Natural killer cell treated with Interleukin-12 subunit alpha and Interleukin-12 subunit beta and Interleukin-15 and Interleukin-18, amount 100 ng/mL, for 72 hours (primary cell): ENCODE data around the gene CASQ2. TPM values are rescaled to one million over a fixed set of nuclear protein-coding genes. Genes with fewer than 3 reads are reported as not detected.
A peak's percentile ranks its signal among the peaks of the same experiment; 100 is the strongest.

Experiments
- ATAC-seq, 2 donors: fragments of 150-1000 bp; cut with Tn5 transposase in 1 of 2; sonication (Bioruptor Pico), chemical (Tn5 transposase) in 1 of 2; 2 replicates each; pipeline ENCODE4 v1.10.0; 2021
- DNase-seq: peaks from one replicate; pipeline ENCODE4 v3.0.0; 2022; ENCODE audit warnings: low spot score
- H3K27ac Mint-ChIP-seq, 2 donors: 1 replicate in 1 of 2; 2 replicates in 1 of 2; pipeline ENCODE4 v1.8.0; 2022; ENCODE audit warnings: mixed read lengths in 2 of 2, mild to moderate bottlenecking in 1 of 2, moderate library complexity in 1 of 2
- H3K27me3 Mint-ChIP-seq, 2 donors: 1 replicate in 1 of 2; 2 replicates in 1 of 2; pipeline ENCODE4 v1.8.0; 2022; ENCODE audit warnings: mixed read lengths in 2 of 2
- H3K36me3 Mint-ChIP-seq: one replicate; pipeline ENCODE4 v1.8.0; 2022; ENCODE audit warnings: mixed read lengths
- H3K4me1 Mint-ChIP-seq, 2 donors: 1 replicate in 1 of 2; 2 replicates in 1 of 2; pipeline ENCODE4 v1.8.0; 2022; ENCODE audit warnings: low read depth in 2 of 2, mixed read lengths in 2 of 2, mild to moderate bottlenecking in 1 of 2
- H3K4me3 Mint-ChIP-seq: one replicate; pipeline ENCODE4 v1.8.0; 2022; ENCODE audit warnings: mixed read lengths
- H3K9me3 Mint-ChIP-seq: 2 replicates; pipeline ENCODE4 v1.8.0; 2022; ENCODE audit warnings: mixed read lengths
- total RNA-seq, 2 donors: library from RNA; stranded (reverse); gene quantifications; one replicate each; pipeline ENCODE4 v1.2.3, GENCODE V29; 2022

CASQ2 gene
- total RNA-seq, 2 donors from 2014 or later = not detected

GRCh38 chr1:115712911-115713609 is 55.5 kb downstream of the CASQ2 start:
- Mint-ChIP-seq H3K9me3 (no peaks in the 10 kb centered on the region), H3K27me3 (peaks cover 14 to 21% of the 10 kb centered on the region in 2 donors), H3K4me3 (no peak overlapping the region), H3K4me1 (no peaks in the 10 kb centered on the region), H3K36me3 (no peaks in the 10 kb centered on the region), H3K27ac (no peak overlapping the region)
- ATAC-seq (peak in 1 of 2 donors; percentile 40), DNase-seq (no peak)

DNA sequence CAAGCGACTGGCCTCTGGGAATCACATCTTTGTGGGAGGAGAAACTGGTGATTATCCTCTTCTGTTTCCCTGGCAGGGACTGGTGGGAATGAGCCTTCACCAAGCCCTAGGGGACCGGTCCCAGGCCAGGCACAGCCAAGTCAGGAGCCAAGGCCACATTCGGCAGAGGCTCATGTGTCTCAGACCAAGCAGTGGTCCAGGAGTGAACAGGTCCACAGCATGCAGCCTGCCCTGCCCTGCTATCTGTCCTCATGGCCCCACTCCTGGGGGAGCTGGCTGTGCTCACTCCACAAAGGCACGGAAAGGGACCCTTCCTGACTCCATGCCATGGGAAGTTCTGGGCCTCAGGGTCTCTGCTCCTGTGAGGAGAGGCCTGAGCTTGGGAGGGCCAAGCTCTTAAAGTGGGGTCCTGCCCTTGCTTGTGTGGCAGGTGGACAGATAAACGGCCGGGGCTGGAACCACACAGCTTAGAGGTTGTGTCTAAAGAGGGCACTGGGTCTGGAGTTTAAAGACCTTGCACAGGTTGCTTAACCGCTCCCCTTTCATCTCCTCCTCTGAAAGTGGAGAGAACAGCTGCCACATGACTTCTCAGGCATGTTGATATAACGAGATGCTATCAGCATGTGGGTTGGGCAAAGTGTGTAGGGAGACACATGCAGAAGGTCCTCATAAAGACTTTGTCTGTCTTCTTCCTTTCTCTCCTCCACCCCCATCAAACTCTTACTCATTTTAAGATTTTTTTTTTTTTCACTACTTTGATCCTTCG is 57.5 kb downstream of the CASQ2 start:
- peak in 1 of 2 donors; percentile 37 for ATAC-seq
- H3K9me3 Mint-ChIP-seq = no peaks in the 10 kb centered on the region
- no peak for DNase-seq
- H3K4me1 Mint-ChIP-seq = no peaks in the 10 kb centered on the region
- no peak overlapping the region for H3K4me3 Mint-ChIP-seq
- H3K36me3 Mint-ChIP-seq = no peaks in the 10 kb centered on the region
- H3K27ac Mint-ChIP-seq = no peak overlapping the region
- H3K27me3 Mint-ChIP-seq = peaks cover 13 to 17% of the 10 kb centered on the region in 2 donors

- DNase-seq = no peak
- no peak overlapping the region for H3K4me3 Mint-ChIP-seq
- peaks cover 15 to 17% of the 10 kb centered on the region in 2 donors for H3K27me3 Mint-ChIP-seq
Observed at GRCh38 chr1:115706587-115707425, 61.7 kb downstream of the CASQ2 start.

DNA sequence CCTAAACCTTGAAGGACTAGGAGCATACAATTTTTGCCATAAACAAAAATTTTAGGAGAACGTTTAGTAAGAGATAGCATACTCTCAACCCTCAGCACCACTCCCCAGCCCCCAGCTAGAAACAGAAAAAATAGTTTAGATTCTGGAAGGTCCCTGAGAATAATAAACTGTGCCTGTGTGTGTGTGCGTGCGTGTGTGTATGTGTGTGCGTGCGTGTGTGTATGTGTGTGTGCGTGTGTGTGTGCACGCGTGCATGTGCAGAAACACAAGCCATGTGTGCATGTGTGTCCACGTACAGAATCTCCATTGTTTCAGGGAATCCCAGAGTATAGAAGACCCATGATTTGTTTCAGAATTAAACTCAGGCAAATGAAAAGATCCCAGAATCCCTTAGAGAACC is 62.6 kb downstream of the CASQ2 start:
- Mint-ChIP-seq H3K4me3 (no peak overlapping the region), H3K27ac (no peak overlapping the region), H3K27me3 (peaks cover 15 to 21% of the 10 kb centered on the region in 2 donors), H3K36me3 (no peaks in the 10 kb centered on the region), H3K9me3 (no peaks in the 10 kb centered on the region), H3K4me1 (no peaks in the 10 kb centered on the region)
- DNase-seq = no peak
- ATAC-seq = no peak

More at GRCh38 chr1:115706587-115707425, 61.7 kb downstream of the CASQ2 start:
- no peaks in the 10 kb centered on the region for H3K9me3 Mint-ChIP-seq
- ATAC-seq = peak in 1 of 2 donors; percentile 54
- no peak overlapping the region for H3K27ac Mint-ChIP-seq
- no peaks in the 10 kb centered on the region for H3K36me3 Mint-ChIP-seq
- no peaks in the 10 kb centered on the region for H3K4me1 Mint-ChIP-seq

GRCh38 chr1:115705085-115705951 is 63.2 kb downstream of the CASQ2 start:
- DNase-seq (no peak), ATAC-seq (no peak)
- Mint-ChIP-seq H3K9me3 (no peaks in the 10 kb centered on the region), H3K27ac (no peak overlapping the region), H3K4me1 (no peaks in the 10 kb centered on the region), H3K4me3 (no peak overlapping the region), H3K27me3 (peaks cover 11 to 23% of the 10 kb centered on the region in 2 donors), H3K36me3 (no peaks in the 10 kb centered on the region)

- Mint-ChIP-seq H3K27me3 (peaks cover 10 to 16% of the 10 kb centered on the region in 2 donors), H3K27ac (no peak overlapping the region), H3K4me3 (no peak overlapping the region), H3K4me1 (no peaks in the 10 kb centered on the region), H3K9me3 (no peaks in the 10 kb centered on the region), H3K36me3 (no peaks in the 10 kb centered on the region)
- no peak for ATAC-seq
- DNase-seq = no peak
Observed at GRCh38 chr1:115702959-115703358, 65.6 kb downstream of the CASQ2 start.

DNA sequence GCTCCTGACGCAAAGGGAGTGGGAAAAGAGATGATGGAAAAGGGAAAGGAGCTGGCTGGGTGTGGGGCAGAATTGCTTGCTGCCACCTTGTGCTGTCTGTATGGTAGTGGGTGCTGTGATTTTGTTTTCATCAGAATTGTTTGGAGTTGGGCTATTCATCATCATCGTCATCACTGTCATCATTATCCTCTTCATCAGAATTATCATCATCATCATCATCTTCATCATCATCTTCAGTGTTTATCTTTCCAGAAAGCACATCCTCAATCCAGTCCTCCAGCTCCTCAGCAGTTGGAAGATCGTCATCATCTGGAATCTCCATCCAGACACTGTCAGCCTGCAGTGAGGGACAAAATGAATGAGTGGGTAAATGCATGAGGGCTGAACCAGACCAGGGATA is 67.4 kb downstream of the CASQ2 start:
- DNase-seq (no peak), ATAC-seq (no peak)
- Mint-ChIP-seq H3K4me1 (no peaks in the 10 kb centered on the region), H3K27ac (no peak overlapping the region), H3K4me3 (no peak overlapping the region), H3K27me3 (peaks cover 6 to 8% of the 10 kb centered on the region in 2 donors), H3K9me3 (no peaks in the 10 kb centered on the region), H3K36me3 (no peaks in the 10 kb centered on the region)

DNA sequence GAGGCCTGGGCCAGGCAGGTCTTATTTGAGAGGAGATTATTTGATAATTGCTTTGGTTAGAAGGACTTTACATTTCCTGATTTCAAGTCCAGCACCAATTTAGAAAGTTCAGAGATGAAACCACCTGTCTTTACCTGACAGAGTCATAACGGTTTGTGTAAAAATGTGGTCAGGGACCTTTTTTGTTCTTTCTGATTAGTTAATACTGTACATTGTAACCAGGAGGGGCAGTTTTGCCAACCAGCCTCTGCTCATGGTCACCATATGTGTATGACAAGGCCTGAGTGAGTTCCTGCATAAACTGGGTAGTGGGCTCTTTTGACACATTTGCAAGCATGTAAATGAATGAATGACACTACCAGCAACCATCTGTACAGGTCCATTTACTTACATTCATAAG is 70.9 kb downstream of the CASQ2 start:
- Mint-ChIP-seq H3K9me3 (no peaks in the 10 kb centered on the region), H3K4me3 (no peak overlapping the region), H3K36me3 (no peaks in the 10 kb centered on the region), H3K4me1 (no peaks in the 10 kb centered on the region), H3K27me3 (peaks cover 6 to 8% of the 10 kb centered on the region in 2 donors), H3K27ac (no peak overlapping the region)
- ATAC-seq (no peak), DNase-seq (no peak)

DNA sequence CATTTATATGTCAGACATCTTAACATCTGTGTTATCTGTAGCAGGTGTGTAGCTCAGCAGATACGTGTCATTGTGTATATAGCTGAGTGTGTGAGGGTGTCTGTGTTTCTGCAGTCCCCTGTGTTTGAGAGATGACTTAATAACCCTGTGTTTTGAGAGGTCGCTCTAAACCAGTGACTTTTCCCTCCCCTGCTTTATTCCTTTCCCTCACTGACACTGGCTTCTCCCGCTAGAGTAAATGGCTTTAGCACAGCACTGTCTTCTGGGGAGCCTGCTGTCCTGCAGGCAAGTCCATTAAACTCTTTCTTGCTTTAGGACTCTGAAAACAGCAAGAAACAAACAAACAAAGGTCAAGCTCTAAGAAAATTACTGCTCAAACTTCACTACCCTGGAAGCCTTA is 73.7 kb downstream of the CASQ2 start:
- Mint-ChIP-seq H3K27ac (no peak overlapping the region), H3K4me1 (no peaks in the 10 kb centered on the region), H3K27me3 (peaks cover 0 to 4% of the 10 kb centered on the region in 2 donors), H3K36me3 (no peaks in the 10 kb centered on the region), H3K9me3 (no peaks in the 10 kb centered on the region), H3K4me3 (no peak overlapping the region)
- ATAC-seq (no peak), DNase-seq (no peak)

DNA sequence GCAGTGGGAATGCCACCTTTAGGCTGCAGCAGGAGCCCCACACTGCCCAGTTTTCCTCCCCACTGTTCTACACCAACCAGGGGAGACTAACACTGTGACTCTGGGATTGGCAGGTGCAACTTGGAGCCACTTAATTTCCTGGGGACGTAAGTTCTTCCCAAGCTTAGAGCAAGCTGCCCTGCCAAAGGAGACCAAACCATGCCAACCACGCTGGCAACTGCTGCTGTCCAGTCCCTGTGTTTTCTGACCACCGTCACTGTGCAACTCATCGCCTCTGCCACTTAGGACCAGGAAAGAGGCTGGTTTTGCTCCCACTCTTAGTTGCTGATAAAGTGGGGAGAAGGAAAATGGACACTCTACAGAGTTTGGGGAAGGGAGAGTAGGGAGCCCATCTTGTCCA is 76.3 kb downstream of the CASQ2 start:
- Mint-ChIP-seq H3K27ac (no peak overlapping the region), H3K36me3 (no peaks in the 10 kb centered on the region), H3K4me1 (no peaks in the 10 kb centered on the region), H3K9me3 (no peaks in the 10 kb centered on the region), H3K27me3 (no peaks in the 10 kb centered on the region), H3K4me3 (no peak overlapping the region)
- ATAC-seq (no peak), DNase-seq (no peak)

- H3K4me3 Mint-ChIP-seq = no peak overlapping the region
- no peaks in the 10 kb centered on the region for H3K9me3 Mint-ChIP-seq
- DNase-seq (no peak), ATAC-seq (no peak)
- no peaks in the 10 kb centered on the region for H3K4me1 Mint-ChIP-seq
- H3K27me3 Mint-ChIP-seq = no peaks in the 10 kb centered on the region
- no peaks in the 10 kb centered on the region for H3K36me3 Mint-ChIP-seq
- no peak overlapping the region for H3K27ac Mint-ChIP-seq
Observed at GRCh38 chr1:115690972-115691371, 77.5 kb downstream of the CASQ2 start.

DNA sequence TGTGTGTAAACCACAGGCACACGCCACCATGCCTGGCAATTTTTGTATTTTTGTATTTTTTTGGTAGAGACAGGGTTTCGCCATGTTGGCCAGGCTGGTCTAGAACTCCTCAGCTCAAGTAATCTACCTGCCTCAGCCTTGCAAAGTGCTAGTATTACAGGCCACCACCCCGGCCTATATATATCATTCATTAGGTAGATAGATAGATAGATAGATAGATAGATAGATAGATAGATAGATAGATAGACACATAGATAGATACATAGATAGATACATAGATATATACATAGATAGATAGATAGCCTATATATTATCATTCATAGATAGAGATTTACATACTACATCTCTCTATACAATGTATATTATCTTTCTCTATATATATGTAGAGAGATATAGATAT is 80.8 kb downstream of the CASQ2 start:
- H3K9me3 Mint-ChIP-seq = no peaks in the 10 kb centered on the region
- no peak for DNase-seq
- no peak overlapping the region for H3K4me3 Mint-ChIP-seq
- no peak overlapping the region for H3K27ac Mint-ChIP-seq
- no peaks in the 10 kb centered on the region for H3K27me3 Mint-ChIP-seq
- peaks cover 5 to 9% of the 10 kb centered on the region in 2 donors for H3K4me1 Mint-ChIP-seq
- no peak for ATAC-seq
- H3K36me3 Mint-ChIP-seq = no peaks in the 10 kb centered on the region

- no peak for ATAC-seq
- no peaks in the 10 kb centered on the region for H3K36me3 Mint-ChIP-seq
- H3K27ac Mint-ChIP-seq = no peak overlapping the region
- H3K27me3 Mint-ChIP-seq = no peaks in the 10 kb centered on the region
- no peak for DNase-seq
- no peaks in the 10 kb centered on the region for H3K9me3 Mint-ChIP-seq
- peaks cover 7 to 13% of the 10 kb centered on the region in 2 donors for H3K4me1 Mint-ChIP-seq
- no peak overlapping the region for H3K4me3 Mint-ChIP-seq
Observed at GRCh38 chr1:115685029-115685705, 83.3 kb downstream of the CASQ2 start.
